Activated CD8-positive, alpha-beta memory T cell treated with anti-CD3 and anti-CD28 coated beads, Interleukin-2, amount 50 U/mL, for 4 hours (primary cell): ENCODE measurements around the gene ROBO1.

Experiments
- DNase-seq: peaks from one replicate; pipeline ENCODE4 v3.0.0-alpha.2; 2020

Gene ROBO1

GRCh38 chr3:79297245-79297960 lies 470.4 kb downstream of the ROBO1 start:
- DNase-seq = no peak

- no peak for DNase-seq
Measured at GRCh38 chr3:79286882-79287281, 480.9 kb downstream of the ROBO1 start.

- DNase-seq = no peak
Measured at GRCh38 chr3:79285871-79286270, 481.9 kb downstream of the ROBO1 start.

GRCh38 chr3:79285380-79285779 lies 482.4 kb downstream of the ROBO1 start:
- DNase-seq = no peak

GRCh38 chr3:79284781-79285180 lies 483.0 kb downstream of the ROBO1 start:
- no peak for DNase-seq

GRCh38 chr3:79278681-79279080 lies 489.1 kb downstream of the ROBO1 start:
- DNase-seq = no peak

GRCh38 chr3:79268422-79268821 lies 499.4 kb downstream of the ROBO1 start:
- no peak for DNase-seq

- no peak for DNase-seq
Measured at GRCh38 chr3:79264892-79265291, 502.9 kb downstream of the ROBO1 start.

- DNase-seq = no peak
Measured at GRCh38 chr3:79263423-79263822, 504.4 kb downstream of the ROBO1 start.

- no peak for DNase-seq
Measured at GRCh38 chr3:79258479-79258878, 509.3 kb downstream of the ROBO1 start.

GRCh38 chr3:79257791-79258190 lies 510.0 kb downstream of the ROBO1 start:
- DNase-seq = no peak

- no peak for DNase-seq
Measured at GRCh38 chr3:79255702-79256101, 512.1 kb downstream of the ROBO1 start.

GRCh38 chr3:79255292-79255691 lies 512.5 kb downstream of the ROBO1 start:
- no peak for DNase-seq

GRCh38 chr3:79253704-79254103 lies 514.1 kb downstream of the ROBO1 start:
- DNase-seq = no peak

- no peak for DNase-seq
Measured at GRCh38 chr3:79253271-79253670, 514.5 kb downstream of the ROBO1 start.

GRCh38 chr3:79250746-79251145 lies 517.1 kb downstream of the ROBO1 start:
- DNase-seq = no peak

- DNase-seq = no peak
Measured at GRCh38 chr3:79249701-79250100, 518.1 kb downstream of the ROBO1 start.

- no peak for DNase-seq
Measured at GRCh38 chr3:79247725-79248043, 520.1 kb downstream of the ROBO1 start.

GRCh38 chr3:79246875-79247724 lies 520.7 kb downstream of the ROBO1 start:
- DNase-seq = no peak

GRCh38 chr3:79245284-79246138 lies 522.3 kb downstream of the ROBO1 start:
- no peak for DNase-seq

- no peak for DNase-seq
Measured at GRCh38 chr3:79236496-79236895, 531.3 kb downstream of the ROBO1 start.

GRCh38 chr3:79233431-79234060 lies 534.3 kb downstream of the ROBO1 start:
- DNase-seq = no peak

- no peak for DNase-seq
Measured at GRCh38 chr3:79230266-79230665, 537.5 kb downstream of the ROBO1 start.
